Trophoblast cell (in vitro differentiated cells and primary cell): ENCODE results near the gene IL16.

Experiments
- DNase-seq, 2 donors: peaks; one replicate each; pipeline ENCODE4 v3.0.0-alpha.2; 2016
- H2AFZ ChIP-seq: 2 replicates; pipeline ENCODE4 v1.6.1; 2013; ENCODE audit warnings: low read length, moderate library complexity, mild to moderate bottlenecking; ENCODE audit not compliant: insufficient read depth, poor library complexity
- H2AK5ac ChIP-seq: 2 replicates; pipeline ENCODE4 v1.6.1; 2013; ENCODE audit warnings: mild to moderate bottlenecking, low read length
- H2BK120ac ChIP-seq: 2 replicates; pipeline ENCODE4 v1.6.1; 2013; ENCODE audit warnings: low read length, mild to moderate bottlenecking, moderate library complexity; ENCODE audit not compliant: insufficient read depth, poor library complexity
- H2BK12ac ChIP-seq: 2 replicates; pipeline ENCODE4 v1.6.1; 2013; ENCODE audit warnings: mild to moderate bottlenecking, low read length, moderate library complexity
- H2BK5ac ChIP-seq: 2 replicates; pipeline ENCODE4 v1.6.1; 2013; ENCODE audit warnings: low read length, low read depth, moderate library complexity, mild to moderate bottlenecking; ENCODE audit not compliant: poor library complexity
- H3K14ac ChIP-seq: 2 replicates; pipeline ENCODE4 v1.6.1; 2013; ENCODE audit warnings: mild to moderate bottlenecking, low read length
- H3K18ac ChIP-seq: 2 replicates; pipeline ENCODE4 v1.6.1; 2013; ENCODE audit warnings: mild to moderate bottlenecking, low read length
- H3K23ac ChIP-seq: 2 replicates; pipeline ENCODE4 v1.6.1; 2013; ENCODE audit warnings: low read length
- H3K27ac ChIP-seq: 2 replicates; pipeline ENCODE4 v1.5.1; 2013; ENCODE audit warnings: low read depth, mild to moderate bottlenecking, inconsistent platforms, low read length, moderate library complexity
- H3K27me3 ChIP-seq: 2 replicates; pipeline ENCODE4 v1.6.1; 2013; ENCODE audit warnings: inconsistent platforms, mild to moderate bottlenecking, low read length, moderate library complexity; ENCODE audit not compliant: insufficient read depth
- H3K36me3 ChIP-seq, 2 experiments: 1 replicate in 1 of 2; 2 replicates in 1 of 2; pipeline ENCODE4 v1.6.1; 2013; ENCODE audit warnings: low read length in 2 of 2, mild to moderate bottlenecking in 2 of 2, moderate library complexity in 1 of 2; ENCODE audit not compliant: insufficient read depth in 2 of 2, control insufficient read depth in 1 of 2
- H3K4ac ChIP-seq: 2 replicates; pipeline ENCODE4 v1.6.1; 2013; ENCODE audit warnings: low read depth, mild to moderate bottlenecking, low read length, moderate library complexity
- H3K4me1 ChIP-seq, 2 experiments: 1 replicate in 1 of 2; 2 replicates in 1 of 2; pipeline ENCODE4 v1.6.1; 2013; ENCODE audit warnings: low read length in 2 of 2, mild to moderate bottlenecking in 2 of 2, moderate library complexity in 1 of 2; ENCODE audit not compliant: insufficient read depth in 2 of 2, control insufficient read depth in 1 of 2
- H3K4me2 ChIP-seq: 2 replicates; pipeline ENCODE4 v1.6.1; 2013; ENCODE audit warnings: inconsistent platforms, mild to moderate bottlenecking, low read length, moderate library complexity
- H3K4me3 ChIP-seq: 2 replicates; pipeline ENCODE4 v1.5.1; 2013; ENCODE audit warnings: mild to moderate bottlenecking, low read depth, low read length, inconsistent platforms
- H3K79me1 ChIP-seq: one replicate; pipeline ENCODE4 v1.6.1; 2013; ENCODE audit warnings: low read length
- H3K79me2 ChIP-seq: 2 replicates; pipeline ENCODE4 v1.6.1; 2013; ENCODE audit warnings: low read length, mild to moderate bottlenecking; ENCODE audit not compliant: control insufficient read depth, insufficient read depth, poor library complexity
- H3K9ac ChIP-seq: 2 replicates; pipeline ENCODE4 v1.6.1; 2013; ENCODE audit warnings: mild to moderate bottlenecking, low read length
- H3K9me3 ChIP-seq: 2 replicates; pipeline ENCODE4 v1.6.1; 2013; ENCODE audit warnings: low read depth, mild to moderate bottlenecking, control low read depth, inconsistent platforms, low read length; ENCODE audit not compliant: insufficient read depth
- H4K12ac ChIP-seq: 2 replicates; pipeline ENCODE4 v1.6.1; 2013; ENCODE audit warnings: low read depth, mild to moderate bottlenecking, low read length, moderate library complexity
- H4K8ac ChIP-seq: 2 replicates; pipeline ENCODE4 v1.6.1; 2013; ENCODE audit warnings: low read depth, mild to moderate bottlenecking, low read length, moderate library complexity
- H4K91ac ChIP-seq: one replicate; pipeline ENCODE4 v1.6.1; 2013; ENCODE audit warnings: low read depth, mild to moderate bottlenecking, low read length, moderate library complexity
- WGBS: extraction: QIAGEN DNeasy Blood & Tissue Kit; methylation state at CpG from one replicate; pipeline ENCODE4 v1.1.7; 2013; ENCODE audit warnings: missing lambda C conversion rate; ENCODE audit not compliant: insufficient read length, insufficient coverage; ENCODE audit errors: extremely low coverage; 5-methylcytosine and 5-hydroxymethylcytosine counted together

IL16 gene

GRCh38 chr15:81268881-81269601, 72.4 kb downstream of the IL16 start:
- Histone ChIP-seq H3K79me2 (no peaks in the 10 kb centered on the region), H3K18ac (no peak overlapping the region), H3K79me1 (no peaks in the 10 kb centered on the region), H2AFZ (no peak overlapping the region), H3K4me1 (peaks cover 0 to 2% of the 10 kb centered on the region in 2 experiments), H4K12ac (no peak overlapping the region), H2BK12ac (no peak overlapping the region), H3K4ac (no peak overlapping the region), H3K4me2 (no peak overlapping the region), H3K9me3 (no peaks in the 10 kb centered on the region), H3K27me3 (no peaks in the 10 kb centered on the region), H2BK120ac (no peak overlapping the region), H4K8ac (no peak overlapping the region), H3K9ac (no peak overlapping the region), H2BK5ac (no peak overlapping the region), H3K36me3 (no peaks in the 10 kb centered on the region), H4K91ac (no peak overlapping the region), H3K23ac (no peak overlapping the region), H3K27ac (no peak overlapping the region), H3K14ac (no peak overlapping the region), H3K4me3 (no peak overlapping the region), H2AK5ac (no peak overlapping the region)
- no peak for DNase-seq
- WGBS: no CpG with 5 or more reads among the region's 10 CpGs

DNA sequence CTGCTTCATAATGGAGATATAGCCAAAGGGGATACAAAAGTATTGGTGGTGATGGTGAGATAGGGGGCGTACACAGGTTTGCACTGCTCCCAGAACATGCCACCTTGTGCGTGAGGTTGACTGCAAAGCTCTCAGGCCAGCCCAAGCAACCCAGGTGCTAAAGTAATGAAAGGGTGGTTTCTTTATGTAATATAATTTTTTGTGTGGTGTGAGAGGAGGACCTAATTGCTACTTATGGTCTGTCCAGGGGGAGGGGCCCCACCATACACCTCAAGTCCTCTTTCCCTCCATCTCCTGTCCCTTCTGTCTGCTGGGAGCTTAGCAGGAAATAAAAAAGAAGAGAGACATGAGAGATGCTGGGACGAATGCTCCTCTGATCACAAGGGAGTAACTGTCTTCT, 73.5 kb downstream of the IL16 start:
- Histone ChIP-seq H3K36me3 (no peaks in the 10 kb centered on the region), H3K4me3 (no peak overlapping the region), H2BK120ac (no peak overlapping the region), H3K27me3 (no peaks in the 10 kb centered on the region), H2BK5ac (no peak overlapping the region), H4K12ac (no peak overlapping the region), H3K79me1 (no peaks in the 10 kb centered on the region), H3K27ac (no peak overlapping the region), H3K14ac (no peak overlapping the region), H4K91ac (no peak overlapping the region), H3K4me2 (no peak overlapping the region), H2BK12ac (no peak overlapping the region), H3K23ac (no peak overlapping the region), H2AFZ (no peak overlapping the region), H3K4me1 (peaks cover 0 to 2% of the 10 kb centered on the region in 2 experiments), H3K18ac (no peak overlapping the region), H3K79me2 (no peaks in the 10 kb centered on the region), H3K9ac (no peak overlapping the region), H3K4ac (no peak overlapping the region), H2AK5ac (no peak overlapping the region), H4K8ac (no peak overlapping the region), H3K9me3 (no peaks in the 10 kb centered on the region)
- no peak for DNase-seq
- WGBS: no CpG with 5 or more reads among the region's 3 CpGs

GRCh38 chr15:81270781-81271491, 74.3 kb downstream of the IL16 start:
- no peak overlapping the region for H2BK12ac ChIP-seq
- no peak overlapping the region for H3K9ac ChIP-seq
- no peaks in the 10 kb centered on the region for H3K36me3 ChIP-seq
- no peak overlapping the region for H3K4ac ChIP-seq
- H3K18ac ChIP-seq: no peak overlapping the region
- H2BK5ac ChIP-seq: no peak overlapping the region
- no peaks in the 10 kb centered on the region for H3K27me3 ChIP-seq
- no CpG with 5 or more reads among the region's 11 CpGs for WGBS
- no peak overlapping the region for H3K27ac ChIP-seq
- no peak overlapping the region for H2AFZ ChIP-seq
- no peak overlapping the region for H3K4me2 ChIP-seq
- H3K4me3 ChIP-seq: no peak overlapping the region
- peaks cover 0 to 1% of the 10 kb centered on the region in 2 experiments for H3K4me1 ChIP-seq
- H2AK5ac ChIP-seq: no peak overlapping the region
- H4K91ac ChIP-seq: no peak overlapping the region
- no peaks in the 10 kb centered on the region for H3K79me1 ChIP-seq
- no peak overlapping the region for H3K14ac ChIP-seq
- no peak overlapping the region for H4K12ac ChIP-seq
- H3K9me3 ChIP-seq: no peaks in the 10 kb centered on the region
- H2BK120ac ChIP-seq: no peak overlapping the region
- no peak overlapping the region for H3K23ac ChIP-seq
- no peak overlapping the region for H4K8ac ChIP-seq
- H3K79me2 ChIP-seq: no peaks in the 10 kb centered on the region
- DNase-seq: no peak

DNA sequence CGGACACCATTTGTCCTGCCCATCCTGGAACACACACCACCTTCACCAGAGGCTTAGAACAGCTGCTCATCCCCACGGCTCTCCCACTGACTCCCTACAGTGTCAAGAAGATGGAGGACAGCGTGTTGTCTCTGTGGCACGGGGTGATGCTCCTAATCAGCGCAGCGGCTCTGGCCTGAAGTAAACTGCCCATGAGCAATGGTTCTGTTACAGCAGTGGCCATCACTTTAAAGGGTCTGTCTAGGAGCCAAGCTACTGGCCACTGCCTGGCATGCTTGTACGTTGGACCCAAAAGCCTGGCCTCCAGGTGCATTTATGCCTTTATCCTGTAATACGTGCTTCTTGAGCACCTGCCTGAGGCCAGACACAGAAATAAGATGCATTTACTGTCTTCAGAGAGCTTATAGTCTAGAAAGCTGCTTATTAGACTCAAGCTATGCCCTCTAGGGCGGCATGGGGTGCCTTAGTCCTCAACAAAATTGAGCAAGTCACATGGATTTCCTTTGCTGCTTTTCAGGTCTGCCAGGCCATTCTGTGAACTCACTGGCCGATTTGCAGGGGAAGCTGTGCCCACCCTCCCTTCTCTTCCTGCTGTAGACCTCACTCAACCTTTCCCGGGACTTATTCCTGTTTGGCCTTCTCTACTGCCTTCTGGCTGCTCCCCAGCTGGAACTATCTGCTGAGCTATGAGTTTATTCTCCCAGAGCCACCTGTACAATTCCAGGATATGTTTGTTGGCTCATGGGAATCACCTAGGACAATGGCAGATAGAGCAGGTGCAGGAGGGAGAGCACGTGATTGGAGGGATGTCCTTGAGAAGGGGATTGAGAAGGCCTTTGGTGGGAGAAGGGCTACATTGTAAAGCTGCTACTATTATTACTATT, 75.3 kb downstream of the IL16 start:
- Histone ChIP-seq H3K4me2 (no peak overlapping the region), H3K4me3 (no peak overlapping the region), H2BK5ac (no peak overlapping the region), H3K18ac (no peak overlapping the region), H3K79me2 (no peaks in the 10 kb centered on the region), H4K91ac (no peak overlapping the region), H2BK12ac (no peak overlapping the region), H4K12ac (no peak overlapping the region), H3K23ac (no peak overlapping the region), H3K27me3 (no peaks in the 10 kb centered on the region), H3K36me3 (no peaks in the 10 kb centered on the region), H3K4me1 (no peaks in the 10 kb centered on the region), H3K4ac (no peak overlapping the region), H2AFZ (no peak overlapping the region), H2AK5ac (no peak overlapping the region), H3K14ac (no peak overlapping the region), H3K27ac (no peak overlapping the region), H2BK120ac (no peak overlapping the region), H3K79me1 (no peaks in the 10 kb centered on the region), H4K8ac (no peak overlapping the region), H3K9ac (no peak overlapping the region), H3K9me3 (no peaks in the 10 kb centered on the region)
- DNase-seq: no peak
- no CpG with 5 or more reads among the region's 12 CpGs for WGBS
